Measurements from ENCODE around the gene SMG6.

SMG6 gene

DNA sequence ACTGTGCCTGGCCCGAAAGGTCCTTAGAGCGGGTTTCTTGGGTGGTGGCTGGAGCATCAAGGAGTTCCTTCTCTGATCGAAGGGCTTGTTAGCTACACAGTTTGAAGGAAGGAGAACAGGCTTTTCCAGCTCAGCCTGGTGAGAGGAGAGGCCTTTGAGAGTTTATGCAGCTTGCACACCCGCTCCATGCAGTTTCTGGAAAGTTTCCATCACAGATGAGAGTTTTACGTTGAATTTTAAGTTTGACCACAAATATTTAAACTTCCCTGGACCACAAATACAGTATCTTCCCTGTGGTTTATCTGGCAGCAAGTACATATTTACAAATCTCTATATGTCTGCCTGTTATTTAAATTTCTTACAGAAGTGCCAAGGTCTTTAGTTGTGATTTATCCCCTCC lies 191.9 kb downstream of the SMG6 start:
- CTCF ChIA-PET, result no interaction called here
- POLR2A ChIA-PET (ENCODE audit: low non-redundant PET), result no interaction called here
- H3K27ac ChIP-seq, result no peak overlapping the region
- no peak for DNase-seq (ENCODE audit: low spot score)
- TF ChIP-seq, protein P1, sequence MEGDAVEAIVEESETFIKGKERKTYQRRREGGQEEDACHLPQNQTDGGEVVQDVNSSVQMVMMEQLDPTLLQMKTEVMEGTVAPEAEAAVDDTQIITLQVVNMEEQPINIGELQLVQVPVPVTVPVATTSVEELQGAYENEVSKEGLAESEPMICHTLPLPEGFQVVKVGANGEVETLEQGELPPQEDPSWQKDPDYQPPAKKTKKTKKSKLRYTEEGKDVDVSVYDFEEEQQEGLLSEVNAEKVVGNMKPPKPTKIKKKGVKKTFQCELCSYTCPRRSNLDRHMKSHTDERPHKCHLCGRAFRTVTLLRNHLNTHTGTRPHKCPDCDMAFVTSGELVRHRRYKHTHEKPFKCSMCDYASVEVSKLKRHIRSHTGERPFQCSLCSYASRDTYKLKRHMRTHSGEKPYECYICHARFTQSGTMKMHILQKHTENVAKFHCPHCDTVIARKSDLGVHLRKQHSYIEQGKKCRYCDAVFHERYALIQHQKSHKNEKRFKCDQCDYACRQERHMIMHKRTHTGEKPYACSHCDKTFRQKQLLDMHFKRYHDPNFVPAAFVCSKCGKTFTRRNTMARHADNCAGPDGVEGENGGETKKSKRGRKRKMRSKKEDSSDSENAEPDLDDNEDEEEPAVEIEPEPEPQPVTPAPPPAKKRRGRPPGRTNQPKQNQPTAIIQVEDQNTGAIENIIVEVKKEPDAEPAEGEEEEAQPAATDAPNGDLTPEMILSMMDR (conservative IDR thresholded peaks at IDR 0.05; ENCODE audit: low read depth), result no peak

DNA sequence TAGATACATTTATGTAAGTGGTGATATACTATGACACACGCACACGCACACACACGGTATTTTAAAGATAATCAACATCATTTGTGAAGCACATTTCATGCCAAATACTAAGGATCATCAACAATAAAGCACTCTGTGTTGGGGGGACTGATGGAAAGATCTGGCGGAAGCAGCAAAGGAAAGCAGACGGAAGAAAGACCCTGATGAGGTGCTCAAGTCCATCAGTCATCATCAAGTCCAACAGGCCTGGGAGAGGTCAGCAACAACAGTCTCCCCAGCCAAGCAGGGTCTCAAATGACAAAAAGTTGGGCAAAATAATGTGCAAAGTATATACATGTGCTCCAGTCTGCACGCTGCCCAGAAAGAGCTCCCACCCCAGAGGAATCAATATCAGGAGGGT lies 193.1 kb downstream of the SMG6 start:
- DNase-seq (ENCODE audit: low spot score), result no peak
- TF ChIP-seq, protein P1 (conservative IDR thresholded peaks at IDR 0.05; ENCODE audit: low read depth), result no peak
- CTCF ChIA-PET, result interaction anchor here (0.6 kb wide), 1 partner anchor 248 kb away, joined by 3 read pairs; no protein-coding TSS in a partner anchor
- POLR2A ChIA-PET (ENCODE audit: low non-redundant PET), result no interaction called here
- no peak overlapping the region for H3K27ac ChIP-seq

DNA sequence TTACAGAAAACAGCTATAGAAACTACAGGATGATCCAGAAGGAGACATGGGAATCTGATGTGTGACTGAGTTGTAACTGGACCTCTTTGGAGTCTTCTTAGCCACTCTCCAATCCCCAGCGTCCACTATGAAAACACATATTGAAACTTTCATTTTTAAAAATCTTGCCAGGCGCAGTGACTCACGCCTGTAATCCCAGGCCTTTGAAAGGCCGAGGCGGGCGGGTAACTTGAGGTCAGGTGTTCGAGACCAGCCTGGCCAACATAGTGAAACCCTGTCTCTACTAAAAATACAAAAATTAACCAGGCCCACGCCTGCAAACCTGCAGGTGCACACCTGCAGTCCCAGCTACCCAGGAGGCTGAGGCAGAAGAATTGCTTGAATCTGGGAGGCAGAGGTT lies 195.4 kb downstream of the SMG6 start:
- no peak overlapping the region for H3K27ac ChIP-seq
- no peak for DNase-seq (ENCODE audit: low spot score)
- TF ChIP-seq, protein P1 (conservative IDR thresholded peaks at IDR 0.05; ENCODE audit: low read depth), result no peak
- ChIA-PET POLR2A (ENCODE audit: low non-redundant PET) (no interaction called here), CTCF (interaction anchor here (0.7 kb wide), 1 partner anchor 175 kb away, joined by 3 read pairs; no protein-coding TSS in a partner anchor)

DNA sequence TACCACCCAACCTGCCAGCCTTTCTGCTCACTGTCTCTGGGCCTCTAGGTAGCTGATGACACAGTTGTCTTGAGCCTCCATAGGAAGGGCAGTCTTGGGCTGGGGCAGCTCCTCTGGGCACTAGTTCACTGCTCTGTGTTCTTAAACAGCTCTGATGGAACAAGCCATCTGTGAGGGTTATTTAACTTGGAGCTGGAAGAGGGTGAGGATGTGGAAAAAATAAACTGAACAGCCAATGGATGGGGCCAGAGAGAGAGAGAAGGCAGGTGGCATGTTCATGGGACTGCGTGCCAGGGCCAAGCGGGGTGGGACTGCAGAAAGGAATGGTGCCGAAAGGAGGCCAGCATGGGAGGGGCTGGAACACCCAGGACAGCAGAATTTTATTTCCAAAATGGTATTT lies 196.1 kb downstream of the SMG6 start:
- no peak overlapping the region for H3K27ac ChIP-seq
- TF ChIP-seq, protein P1 (conservative IDR thresholded peaks at IDR 0.05; ENCODE audit: low read depth), result no peak
- ChIA-PET POLR2A (ENCODE audit: low non-redundant PET) (no interaction called here), CTCF (no interaction called here)
- DNase-seq (ENCODE audit: low spot score), result no peak

DNA sequence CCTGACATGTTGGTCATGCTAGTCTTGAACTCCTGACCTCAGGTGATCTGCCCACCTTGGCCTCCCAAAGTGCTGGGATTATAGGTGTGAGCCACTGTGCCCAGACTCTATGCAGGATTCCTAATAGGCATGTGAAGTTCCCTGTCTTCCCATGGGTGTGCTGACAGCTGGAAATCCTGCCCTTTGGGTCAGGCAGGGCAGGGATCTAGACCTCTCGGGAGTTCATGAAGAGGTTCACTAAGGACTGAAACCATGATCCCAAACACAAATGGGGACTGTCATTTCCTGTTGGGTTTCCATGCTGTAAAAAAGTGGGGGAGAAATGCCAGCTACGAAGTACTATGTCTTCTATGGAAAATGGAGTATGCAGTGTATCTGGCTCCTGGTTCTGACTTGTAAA lies 196.5 kb downstream of the SMG6 start:
- TF ChIP-seq, protein P1 (conservative IDR thresholded peaks at IDR 0.05; ENCODE audit: low read depth), result no peak
- POLR2A ChIA-PET (ENCODE audit: low non-redundant PET), result no interaction called here
- CTCF ChIA-PET, result no interaction called here
- no peak for DNase-seq (ENCODE audit: low spot score)
- H3K27ac ChIP-seq, result no peak overlapping the region

DNA sequence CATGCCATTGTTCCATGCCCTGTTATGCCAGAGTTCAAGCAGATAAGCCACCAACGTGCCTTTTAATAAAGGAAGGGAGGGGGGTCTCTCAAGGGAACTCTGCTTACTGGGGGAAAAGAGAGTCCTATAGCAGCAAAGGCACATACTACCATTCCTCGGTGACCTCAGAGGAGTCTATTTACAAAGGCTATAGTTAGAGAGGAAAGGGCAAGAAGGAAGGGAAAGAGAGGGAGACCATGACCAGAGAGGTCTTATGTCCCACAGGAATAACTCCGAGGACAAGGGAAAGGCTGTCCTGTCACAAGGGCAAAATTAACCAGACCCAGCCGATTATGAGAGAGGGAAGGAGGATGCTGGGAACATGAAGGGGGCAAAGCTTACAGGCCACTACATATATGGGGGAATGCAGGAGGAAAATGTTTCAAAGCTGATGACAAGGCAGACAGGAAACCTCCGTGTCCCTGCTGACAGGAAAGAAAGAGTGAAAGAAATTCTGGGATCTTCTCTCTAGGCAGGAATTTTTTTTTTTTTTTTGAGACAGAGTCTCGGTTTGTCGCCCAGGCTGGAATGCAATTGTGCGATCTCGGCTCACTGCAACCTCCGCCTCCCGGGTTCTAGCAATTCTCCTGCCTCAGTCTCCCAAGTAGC lies 197.2 kb downstream of the SMG6 start:
- H3K27ac ChIP-seq, result no peak overlapping the region
- DNase-seq (ENCODE audit: low spot score), result no peak
- CTCF ChIA-PET, result no interaction called here
- TF ChIP-seq, protein P1 (conservative IDR thresholded peaks at IDR 0.05; ENCODE audit: low read depth), result no peak
- POLR2A ChIA-PET (ENCODE audit: low non-redundant PET), result no interaction called here
